ENCODE measurements around the gene LINC01488.

Gene LINC01488

DNA sequence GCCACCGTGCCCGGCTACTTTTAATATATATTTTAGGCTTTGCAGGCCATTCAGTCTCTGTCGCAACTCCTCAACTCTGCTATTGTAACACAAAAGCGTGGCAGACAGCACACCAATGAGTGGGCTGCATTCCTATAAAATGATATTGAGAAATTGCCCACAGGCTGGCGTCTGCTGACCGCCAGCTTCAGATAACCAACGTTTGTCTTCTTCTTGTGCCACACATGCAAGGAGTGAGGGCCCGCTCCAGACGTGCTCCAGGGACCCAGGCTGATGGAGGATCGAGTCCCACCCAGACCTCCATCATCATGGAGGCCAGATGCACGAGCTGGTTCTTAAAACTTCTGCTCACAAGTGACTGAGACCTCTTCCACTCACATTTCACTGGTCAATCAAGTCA lies 35.4 kb upstream of the LINC01488 start:
- DNase-seq (ENCODE audit: low read depth) = no peak

DNA sequence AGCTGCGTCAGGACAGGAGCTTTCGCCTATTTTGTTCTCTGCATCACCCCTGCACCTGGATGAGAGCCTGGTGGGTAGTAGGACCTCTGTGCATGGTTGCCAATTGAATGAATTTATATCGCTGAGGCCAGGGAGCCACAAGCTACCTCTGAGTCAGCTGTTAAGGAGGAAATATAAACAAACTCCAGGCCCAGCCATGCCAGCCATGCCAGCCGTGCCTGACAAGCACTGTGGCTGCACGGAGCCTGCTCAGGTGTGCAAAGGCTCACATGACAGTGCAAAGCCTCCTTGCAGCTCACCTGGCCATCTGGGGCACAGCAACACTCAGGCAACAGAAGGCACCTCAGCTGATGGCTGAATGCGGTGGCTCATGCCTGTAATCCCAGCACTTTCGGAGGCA lies 33.7 kb upstream of the LINC01488 start:
- no peak for DNase-seq (ENCODE audit: low read depth)

DNA sequence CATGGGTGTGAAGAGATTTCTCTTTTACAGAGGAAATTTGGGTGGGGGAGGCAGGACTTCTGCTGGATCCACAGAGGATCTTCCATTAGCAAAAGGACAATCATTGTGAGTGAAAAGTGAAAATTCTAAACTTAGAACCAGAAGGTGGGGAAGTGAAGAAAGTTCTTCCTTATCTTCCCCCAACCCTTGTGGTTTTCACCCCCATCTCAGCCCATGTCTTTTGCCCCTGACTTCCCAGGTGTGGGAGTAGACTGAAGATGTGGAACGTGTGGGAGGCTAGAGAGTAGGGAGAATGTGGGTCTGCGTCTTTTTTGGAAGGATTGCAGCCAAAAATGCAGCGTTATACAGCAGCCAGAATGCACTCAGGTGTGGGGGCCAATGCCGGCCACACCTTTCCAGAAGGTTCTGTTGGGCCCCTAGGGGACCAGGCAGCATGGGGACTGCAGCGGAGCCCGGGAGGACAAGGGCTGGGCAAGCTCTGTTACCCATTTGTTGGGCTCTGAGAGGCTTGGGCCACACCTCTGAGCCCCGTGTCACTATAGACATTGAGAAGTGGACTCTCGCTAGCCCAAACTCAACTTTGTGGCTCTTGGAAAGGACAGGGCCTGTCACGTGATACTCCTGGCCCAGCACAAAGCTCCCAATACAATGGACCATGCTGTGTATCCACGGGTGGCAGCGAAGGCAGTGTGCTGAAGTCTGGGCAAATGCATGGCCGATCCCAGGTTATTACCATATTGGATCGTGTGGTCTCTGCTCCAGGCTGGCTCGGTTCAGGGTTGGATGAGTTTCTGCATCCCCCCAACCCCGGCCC lies 32.8 kb upstream of the LINC01488 start:
- no peak for DNase-seq (ENCODE audit: low read depth)

DNA sequence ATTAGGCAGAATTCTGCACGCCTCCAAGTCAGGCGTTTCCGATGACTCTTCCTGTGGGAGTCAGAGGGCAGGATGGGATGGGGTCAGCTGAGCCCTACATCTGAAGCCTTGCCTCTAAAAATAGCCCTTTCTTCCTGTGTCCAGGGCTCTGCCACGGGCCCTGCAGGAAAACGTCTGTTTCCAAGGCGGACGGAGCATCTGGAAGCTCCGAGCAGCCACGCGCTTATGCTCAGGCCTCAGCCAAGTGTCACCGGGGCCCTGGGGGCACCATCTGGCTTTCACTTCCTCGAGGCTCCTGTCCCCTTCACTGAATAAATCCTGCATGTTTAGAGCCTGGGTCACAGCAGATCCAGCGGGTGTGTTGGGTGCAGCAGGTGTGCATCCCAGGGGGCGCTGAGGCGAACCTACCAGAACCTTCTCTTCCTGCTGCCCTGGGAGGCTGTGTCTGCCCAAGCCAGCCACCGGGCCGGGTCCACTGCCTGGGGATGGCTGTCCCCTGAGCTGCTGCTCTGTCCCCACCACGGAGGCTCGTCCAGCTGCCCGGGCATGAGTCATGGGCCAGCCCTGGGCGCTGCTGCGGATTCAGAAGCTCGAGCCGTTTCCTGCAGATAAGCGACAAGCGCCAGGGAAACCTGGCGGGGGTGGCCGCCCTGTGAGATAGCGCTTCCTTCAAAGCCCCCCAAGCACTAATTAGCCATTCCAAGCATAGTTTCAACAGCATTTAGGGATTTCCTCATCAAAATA lies 32.0 kb upstream of the LINC01488 start:
- no peak for DNase-seq (ENCODE audit: low read depth)

DNA sequence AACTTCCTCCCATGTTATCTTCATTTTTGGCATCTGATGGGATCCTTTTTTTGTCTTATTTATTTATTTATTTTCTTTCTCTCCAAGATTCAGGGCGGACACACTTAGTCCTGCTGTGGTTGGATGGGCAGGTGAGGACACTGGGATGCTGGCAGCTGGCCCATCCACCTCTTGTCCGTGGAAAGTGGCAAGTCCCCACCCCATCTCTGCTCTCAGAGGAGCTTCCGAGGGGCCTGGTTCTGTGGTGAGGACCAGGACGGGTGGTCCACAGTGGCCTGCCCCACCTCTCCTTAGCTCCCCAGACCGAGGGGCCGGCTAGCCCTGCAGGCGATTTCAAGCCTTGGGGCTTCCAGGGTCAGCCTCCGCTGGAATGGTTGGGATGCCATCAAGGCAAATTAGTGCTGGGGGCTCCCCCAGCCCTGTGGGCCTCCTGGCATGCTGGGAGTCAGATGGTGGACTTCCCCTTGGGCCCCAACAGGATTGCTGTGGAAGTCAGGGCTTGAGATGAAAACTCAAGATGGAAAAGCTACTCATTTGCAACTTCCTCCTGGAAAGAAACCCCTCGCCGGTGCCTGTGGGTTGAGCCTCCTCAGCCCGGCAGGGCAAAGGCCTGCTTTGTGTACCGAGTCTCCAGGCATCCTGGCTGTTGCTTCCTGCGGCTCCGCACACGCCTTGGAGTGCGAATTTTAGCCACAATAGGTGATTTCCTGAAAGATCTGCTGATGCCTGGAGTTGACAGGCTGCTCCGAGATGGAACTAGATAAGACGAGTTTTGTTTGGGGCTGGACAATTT lies 31.2 kb upstream of the LINC01488 start:
- DNase-seq (ENCODE audit: low read depth) = no peak

DNA sequence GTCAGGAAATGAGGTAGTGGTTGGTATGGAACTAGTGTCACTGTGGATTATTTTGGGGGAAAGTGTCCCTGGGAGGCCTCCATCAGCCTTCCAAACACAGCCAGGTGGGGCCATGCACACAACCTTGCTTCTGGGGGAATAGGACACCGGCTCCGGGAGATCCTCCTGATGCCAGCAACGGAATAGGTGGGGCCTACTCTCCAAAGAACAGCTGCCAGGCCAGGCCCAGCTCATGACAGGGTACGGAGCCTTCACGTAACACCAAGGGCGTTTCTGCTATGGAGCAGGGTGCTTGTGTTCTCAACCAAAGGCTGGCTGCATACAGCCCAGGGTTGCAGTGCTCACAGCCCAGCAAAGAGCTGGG lies 30.6 kb upstream of the LINC01488 start:
- DNase-seq (ENCODE audit: low read depth) = no peak

DNA sequence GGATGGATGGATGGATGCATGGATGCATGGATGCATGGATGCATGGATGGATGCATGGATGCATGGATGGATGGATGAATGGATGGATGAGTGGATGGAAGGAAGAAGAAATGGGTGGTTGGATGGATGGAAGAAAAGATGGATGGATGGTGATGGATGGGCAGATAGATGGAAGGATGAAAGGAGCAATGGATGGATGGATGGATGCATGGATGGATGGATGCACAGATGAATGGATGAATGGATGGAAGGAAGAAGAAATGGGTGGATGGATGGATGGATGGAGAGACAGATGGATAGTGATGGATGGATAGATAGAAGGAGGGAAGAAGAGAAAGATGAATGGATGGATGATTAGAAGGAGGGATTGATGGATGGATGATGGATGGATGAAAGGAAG lies 30.2 kb upstream of the LINC01488 start:
- no peak for DNase-seq (ENCODE audit: low read depth)

DNA sequence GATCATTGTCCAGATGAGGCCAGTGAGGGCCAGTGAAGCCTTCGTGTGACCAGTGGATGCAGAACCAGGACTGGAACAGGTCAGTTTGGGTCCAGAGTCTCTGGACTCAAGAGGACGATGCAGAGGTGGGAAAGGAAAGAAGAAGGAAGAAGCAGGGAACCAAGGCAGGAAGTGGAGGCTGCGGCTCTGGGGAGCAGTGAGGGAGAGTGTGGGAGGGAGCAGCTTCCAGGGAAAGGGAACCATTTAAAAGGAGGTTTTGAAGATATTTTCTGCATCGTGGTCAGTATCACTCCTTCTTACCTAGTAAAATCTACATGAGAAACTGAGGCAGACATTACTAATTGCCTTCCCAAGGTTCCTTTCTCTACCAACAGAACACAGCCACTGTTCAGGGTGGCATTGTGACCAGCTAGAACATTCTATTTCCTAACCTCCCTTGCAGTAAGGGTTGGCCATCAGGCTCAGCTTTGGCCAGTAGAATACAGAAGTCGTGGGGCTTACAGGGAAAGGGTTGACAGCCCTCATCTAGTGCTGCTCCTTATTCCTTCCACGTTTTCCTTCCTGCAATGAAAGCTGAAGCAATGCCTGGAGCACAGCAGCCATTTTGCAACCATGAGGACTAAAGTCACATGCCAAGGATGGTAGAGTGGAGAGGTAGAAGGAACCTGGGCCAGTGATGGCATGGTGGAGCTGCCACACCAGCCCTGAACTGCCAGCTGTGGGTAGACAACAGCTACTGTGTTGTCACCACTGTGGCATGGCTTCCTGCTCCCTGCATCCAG lies 29.1 kb upstream of the LINC01488 start:
- DNase-seq (ENCODE audit: low read depth) = no peak

DNA sequence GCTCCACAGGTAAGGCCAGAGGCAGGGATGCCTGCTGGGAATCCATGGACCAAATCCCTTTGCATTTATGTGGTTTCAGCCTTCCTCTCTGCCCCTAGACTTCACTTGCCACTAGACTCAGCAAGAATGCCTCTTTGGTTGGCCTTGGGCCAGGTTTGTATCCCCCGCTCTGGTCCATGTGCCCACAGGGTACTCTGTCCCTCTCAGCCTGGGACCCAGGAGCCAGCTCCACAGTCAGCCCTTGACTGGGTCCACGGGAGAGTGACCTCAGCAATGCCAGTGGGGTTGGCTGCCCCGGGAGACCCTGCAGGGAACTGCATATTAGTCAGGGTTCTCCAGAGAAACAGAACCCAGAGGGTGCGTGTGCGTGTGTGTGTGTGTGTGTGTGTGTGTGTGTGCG lies 28.3 kb upstream of the LINC01488 start:
- DNase-seq (ENCODE audit: low read depth) = no peak

DNA sequence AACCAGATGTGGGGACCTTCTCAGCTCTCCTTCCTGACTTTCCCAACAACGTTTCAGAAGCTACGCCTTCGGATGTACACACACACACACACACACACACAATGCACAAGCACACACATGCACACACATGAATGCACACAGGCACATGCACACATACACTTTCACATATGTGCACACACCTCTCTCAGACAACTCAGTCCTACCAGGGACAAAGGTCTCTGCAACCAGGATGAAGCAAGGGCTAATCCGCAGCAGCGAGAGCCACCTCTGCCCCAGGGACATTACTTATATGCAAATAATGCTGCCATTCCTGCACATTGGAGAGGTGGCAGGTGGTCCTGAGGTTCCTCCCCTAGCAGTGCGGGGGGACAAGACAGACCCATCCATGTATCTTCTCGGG lies 27.4 kb upstream of the LINC01488 start:
- DNase-seq (ENCODE audit: low read depth) = no peak

DNA sequence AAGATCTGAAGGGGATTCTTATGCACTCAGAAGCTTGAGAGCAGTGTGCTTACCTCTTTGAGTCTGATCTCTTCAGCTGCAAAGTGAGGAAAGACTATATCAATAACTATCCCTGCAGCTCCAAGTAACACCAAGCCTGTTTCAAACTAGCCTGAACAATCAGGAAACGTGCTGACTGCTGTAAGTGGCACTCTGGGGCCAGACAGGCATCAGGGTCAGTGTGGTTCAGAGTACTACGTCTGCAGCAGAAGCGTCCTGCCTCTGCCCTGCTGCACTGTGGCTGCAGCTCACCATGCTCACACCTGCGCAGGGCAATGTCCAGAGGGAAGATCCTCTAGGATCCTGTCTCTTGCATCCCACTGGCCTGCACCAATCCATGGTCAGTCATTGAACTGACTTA lies 25.5 kb upstream of the LINC01488 start:
- no peak for DNase-seq (ENCODE audit: low read depth)

DNA sequence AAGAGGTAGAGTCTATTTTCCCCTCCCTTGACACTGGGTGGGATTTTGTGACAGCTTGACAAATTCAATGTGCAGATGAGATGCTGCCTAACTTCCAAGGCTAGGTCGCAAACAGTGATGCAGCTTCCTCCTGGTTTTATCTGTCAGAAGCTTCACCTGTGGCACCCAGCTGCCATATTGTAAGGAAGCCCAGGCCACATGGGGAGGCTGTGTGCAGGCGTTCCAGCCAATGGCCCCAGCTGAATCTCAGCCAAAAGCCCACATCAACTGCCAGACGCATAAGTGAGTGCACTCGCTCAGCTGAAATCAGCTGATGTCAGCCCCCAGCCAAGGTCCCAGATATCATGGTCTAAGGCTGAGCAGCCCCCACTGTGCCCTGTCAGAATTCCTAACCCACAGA lies 24.8 kb upstream of the LINC01488 start:
- no peak for DNase-seq (ENCODE audit: low read depth)

DNA sequence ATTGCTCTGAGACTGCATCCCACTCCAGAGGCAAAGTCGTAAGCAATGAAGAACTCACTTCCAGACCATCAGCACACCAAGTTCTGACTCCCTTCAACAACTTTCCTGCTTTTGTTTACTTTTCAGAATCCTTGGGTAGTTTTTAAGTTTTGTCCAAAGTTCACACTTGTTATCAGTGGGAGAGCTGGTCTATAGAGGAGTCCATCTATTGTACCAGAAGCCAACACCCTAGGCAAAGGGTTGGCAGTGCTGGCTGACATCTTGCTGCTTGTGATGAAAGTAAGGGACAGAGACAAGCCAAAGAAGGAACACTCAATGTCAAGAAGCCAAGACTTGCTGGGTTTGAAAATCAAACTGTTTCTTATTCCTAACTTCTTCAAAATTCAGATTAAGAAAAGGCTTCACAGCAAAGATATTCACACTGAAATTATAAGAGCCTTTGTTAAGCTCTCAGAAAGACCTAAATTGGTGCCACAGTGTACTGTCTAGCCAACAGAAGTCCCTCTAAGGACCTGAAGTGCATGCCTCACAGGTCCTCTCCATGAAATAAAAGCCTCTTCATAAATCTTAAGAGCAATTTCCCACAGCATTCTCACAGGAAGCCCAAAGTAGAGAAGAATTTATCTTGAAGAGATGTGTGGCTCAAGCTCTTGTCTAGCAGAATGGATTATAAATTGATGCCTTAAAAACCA lies 21.5 kb upstream of the LINC01488 start:
- no peak for DNase-seq (ENCODE audit: low read depth)

DNA sequence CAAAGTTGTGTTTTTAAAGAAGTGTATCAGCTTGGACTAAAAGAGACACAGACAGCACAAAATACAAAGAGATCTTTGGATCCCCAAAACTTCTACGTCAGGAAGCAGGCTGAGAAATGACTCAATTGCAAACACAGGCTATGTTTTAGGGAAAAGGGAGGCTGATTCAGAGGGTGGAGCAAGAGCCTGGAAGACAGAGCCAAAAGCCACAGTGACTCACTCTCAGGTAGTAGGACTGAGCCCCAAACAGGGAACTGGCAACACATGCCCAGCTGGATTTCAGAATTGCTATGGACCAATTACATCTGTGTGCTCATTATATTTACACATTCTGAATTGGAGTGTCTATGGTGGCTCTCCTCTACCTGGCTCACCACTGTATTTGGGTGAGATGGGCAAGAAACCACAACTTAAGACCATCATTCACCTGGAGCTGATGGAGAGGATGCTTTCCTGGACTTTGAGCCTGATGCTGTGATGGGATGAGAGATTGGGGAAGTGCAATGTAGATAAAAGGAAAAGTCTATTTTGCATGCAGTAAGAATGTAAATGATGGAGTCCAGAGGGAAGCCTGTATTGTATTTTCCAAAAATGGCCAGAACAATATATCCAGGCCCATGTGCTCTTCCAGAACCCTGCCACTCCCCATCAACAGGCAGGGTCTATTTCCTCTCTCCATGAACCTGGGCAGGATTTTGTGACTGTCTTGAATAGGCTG lies 20.8 kb upstream of the LINC01488 start:
- no peak for DNase-seq (ENCODE audit: low read depth)

DNA sequence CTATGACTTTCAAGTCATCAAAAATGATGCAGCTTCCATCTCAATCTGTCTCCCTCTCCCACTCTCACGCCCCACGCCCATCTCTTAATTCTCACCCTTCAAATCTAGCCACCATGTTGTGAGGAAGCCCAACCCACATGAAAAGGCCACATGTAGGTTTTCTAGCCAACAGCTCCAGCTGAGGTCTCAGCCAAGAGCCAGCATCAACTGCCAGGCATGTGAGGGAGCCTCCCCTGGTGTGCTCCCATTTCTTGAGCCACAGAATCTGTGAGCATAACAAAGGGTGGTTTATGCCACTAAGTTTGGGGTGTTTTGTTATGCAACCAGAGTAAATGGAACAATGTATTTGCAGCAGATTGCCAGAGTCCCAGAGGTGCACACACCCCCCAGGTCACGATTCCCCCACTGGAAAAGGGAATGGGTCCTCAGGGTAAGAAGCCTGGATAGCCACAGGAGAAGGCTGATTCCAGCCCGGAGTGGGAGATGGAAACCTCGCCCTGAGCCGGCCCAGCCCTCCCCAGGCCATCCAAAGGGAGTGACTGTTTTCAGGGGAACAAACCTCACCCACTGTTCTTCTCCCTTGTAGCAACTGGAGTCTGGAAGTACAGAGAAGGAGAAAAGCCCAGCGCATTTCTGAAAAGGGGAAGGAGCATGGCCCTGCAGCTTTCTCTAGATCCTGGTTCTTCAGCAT lies 20.0 kb upstream of the LINC01488 start:
- no peak for DNase-seq (ENCODE audit: low read depth)

DNA sequence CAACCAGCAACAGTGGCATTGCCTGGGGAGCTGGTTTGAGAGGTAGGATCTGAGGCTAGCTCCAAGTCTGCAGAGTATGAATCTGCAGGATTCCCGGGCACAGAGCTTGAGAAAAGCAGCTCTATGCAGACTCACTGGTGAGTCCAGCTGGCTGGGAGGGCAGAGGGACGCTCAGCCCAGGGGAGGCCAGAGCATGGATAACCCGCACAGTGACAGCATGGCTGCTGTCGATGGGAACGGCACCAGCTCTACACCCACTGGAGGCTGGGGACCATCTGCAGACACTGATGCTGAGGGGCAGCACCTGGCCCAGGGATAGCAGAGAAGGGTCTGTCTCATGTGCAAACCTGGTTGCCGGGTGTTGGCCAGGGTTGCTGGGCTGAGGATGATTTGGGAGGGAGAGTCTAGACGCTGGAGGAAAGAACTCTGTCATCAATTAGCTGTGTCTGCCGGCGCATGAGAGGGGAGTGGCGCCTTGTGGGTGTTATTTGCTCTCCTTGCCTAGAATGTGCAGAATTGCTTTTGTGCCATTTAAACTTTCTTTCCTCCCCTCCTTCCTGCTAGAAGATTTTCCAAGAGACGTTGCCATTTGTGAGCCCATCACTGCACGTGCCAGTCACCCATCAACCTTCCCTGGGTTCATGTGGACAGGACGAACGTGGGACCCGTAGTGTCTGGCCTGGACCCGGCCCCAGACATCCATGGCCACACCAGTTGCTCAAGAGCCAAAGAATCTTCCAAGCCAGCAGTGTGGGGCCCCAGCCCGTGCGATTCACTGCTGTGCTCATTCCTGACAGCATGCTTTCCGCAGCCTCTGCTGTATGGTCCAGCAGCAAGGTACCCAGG lies 19.1 kb upstream of the LINC01488 start:
- DNase-seq (ENCODE audit: low read depth) = no peak

DNA sequence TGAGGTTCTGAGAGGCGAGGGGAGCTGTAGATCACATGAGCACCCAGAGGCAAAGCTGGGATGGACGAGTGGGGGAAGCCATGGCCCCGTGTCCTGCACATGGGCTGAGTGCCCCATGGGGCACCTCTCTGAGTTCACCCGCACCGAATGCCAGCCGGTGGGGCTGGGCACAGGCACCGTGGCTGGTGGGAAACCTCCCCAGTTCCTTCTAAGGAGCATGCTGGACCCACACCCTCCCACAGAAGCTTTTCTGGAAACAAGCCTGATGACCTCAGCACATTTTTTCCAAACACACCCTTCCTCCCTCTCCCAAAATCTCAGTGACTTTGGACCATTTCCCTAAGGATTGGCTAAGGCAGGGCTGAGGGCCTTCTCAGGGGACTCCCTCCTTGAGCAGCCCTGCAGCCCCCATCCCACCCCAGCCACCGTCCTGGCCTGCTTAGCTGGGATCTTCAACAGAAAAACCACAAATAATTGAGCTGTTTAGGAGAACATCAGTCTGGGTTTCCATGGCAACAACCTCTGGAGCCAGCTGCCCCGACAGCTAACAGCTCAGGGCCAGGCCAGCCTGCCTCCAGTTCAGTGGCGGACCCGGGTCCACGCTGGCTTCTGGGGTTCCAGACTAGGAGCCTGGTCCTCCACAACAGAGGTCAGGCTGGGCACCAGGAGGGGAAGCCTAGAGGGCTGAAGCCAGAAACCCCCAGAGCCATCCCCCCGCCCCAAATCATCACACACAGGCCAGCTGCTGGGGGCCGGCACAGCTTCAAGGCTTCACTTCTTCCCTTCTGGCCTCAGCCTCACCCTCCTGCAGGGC lies 18.1 kb upstream of the LINC01488 start:
- DNase-seq (ENCODE audit: low read depth) = no peak

All from stimulated activated CD8-positive, alpha-beta memory T cell treated with anti-CD3 and anti-CD28 coated beads, Interleukin-12 subunit alpha, Interleukin-12 subunit beta, amount 100 ng/mL, for 1 hour (primary cell).